Gastrocnemius medialis (tissue), 4 donors: ENCODE results near the gene PRDM10.

Experiments used
- CTCF ChIP-seq, 5 experiments: fragments of 450-650 bp in 3 of 5; fragments of 200-600 bp in 2 of 5; sonication (generic) in 2 of 5; IDR thresholded peaks in 4 of 5; conservative IDR thresholded peaks in 1 of 5; 1 replicate in 4 of 5; 2 replicates in 1 of 5; pipeline ENCODE4 v1.5.1; 2016 to 2019; ENCODE audit warnings: antibody characterized with exemption in 5 of 5, mild to moderate bottlenecking in 3 of 5, moderate library complexity in 3 of 5
- POLR2A ChIP-seq, 2 donors: fragments of 450-650 bp; IDR thresholded peaks; one replicate each; pipeline ENCODE4 v1.6.1; 2017; ENCODE audit warnings: antibody characterized with exemption in 2 of 2, mild to moderate bottlenecking in 2 of 2, moderate library complexity in 2 of 2

DNA sequence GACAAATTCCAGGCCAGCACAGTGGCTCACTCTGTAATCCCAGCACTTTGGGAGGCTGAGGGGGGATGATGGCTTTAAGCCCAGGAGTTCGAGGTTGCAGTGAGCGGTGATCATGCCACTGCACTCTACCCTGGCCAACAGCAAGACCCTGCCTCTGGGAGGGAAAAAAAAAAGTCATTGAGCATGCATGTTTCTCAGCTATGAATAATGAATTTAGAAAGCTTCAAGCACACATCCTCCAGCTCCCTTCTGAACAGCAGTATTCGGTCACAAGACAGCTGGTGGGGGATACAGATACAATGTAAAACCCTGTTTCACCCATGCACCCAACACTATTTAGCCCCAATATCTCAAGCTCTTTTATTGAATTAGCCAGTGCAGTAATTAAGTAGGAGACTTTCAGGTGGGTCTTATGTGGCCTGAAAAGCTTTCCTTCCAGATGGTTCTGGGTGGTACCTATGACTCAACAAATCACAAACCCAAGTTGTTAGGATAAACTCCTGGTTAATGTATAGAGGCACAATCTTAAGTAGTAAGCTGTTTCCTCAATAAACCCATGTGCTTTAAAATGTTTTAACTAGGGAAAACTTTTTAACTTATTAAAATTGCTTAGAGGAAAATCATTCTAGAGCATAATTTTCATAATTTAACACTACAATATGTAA lies 13.4 kb downstream of the PRDM10 start:
- TF ChIP-seq CTCF (IDR thresholded peaks at IDR 0.05 in 4 of 5, conservative IDR thresholded peaks at IDR 0.05 in 1 of 5) (no peak), POLR2A (IDR thresholded peaks at IDR 0.05) (no peak)
